ENCODE measurements around the gene CPZ.

The CPZ gene

DNA sequence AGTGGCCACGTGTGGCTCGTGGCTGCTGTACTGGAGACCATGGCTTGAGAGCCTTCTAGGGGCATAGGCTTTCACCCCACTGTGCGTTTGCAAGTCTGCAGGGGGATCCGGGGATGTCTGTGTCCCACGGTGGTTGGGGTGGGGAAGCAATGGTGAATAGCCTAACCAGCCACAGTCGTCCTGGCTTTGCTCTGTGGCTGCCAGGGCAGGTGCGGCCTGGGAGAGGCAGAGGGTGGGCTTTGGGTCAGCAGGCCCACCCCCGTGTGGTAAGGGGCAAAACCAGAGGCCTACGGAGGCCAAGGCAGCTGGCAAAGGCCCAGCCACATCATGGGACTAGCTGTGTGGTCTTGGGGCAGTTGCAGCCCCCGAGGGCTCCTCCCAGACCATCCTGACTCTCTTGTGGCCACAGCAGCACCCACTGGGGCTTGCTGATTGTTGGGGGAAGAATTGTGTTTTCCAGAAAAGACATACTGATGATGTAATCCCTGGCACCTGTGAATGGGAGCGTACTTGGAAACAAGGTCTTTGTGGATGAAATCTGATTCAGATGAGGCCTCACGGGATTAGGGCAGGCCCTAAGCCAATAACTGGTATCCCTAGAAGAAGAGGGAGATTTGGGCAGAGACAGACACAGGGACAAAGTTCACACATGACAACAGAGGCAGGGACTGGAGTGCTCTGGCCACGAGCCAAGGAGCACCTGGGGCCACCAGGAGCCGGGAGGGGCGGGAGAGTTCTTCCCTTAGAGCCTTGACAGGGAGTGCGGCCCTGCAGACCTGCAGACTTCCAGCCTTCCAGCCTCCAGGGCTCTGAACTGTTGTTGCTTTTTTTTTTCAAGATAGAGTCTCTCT, 2.9 kb downstream of the CPZ start:
- peak; percentile 2 for DNase-seq (ENCODE audit: low spot score)

DNA sequence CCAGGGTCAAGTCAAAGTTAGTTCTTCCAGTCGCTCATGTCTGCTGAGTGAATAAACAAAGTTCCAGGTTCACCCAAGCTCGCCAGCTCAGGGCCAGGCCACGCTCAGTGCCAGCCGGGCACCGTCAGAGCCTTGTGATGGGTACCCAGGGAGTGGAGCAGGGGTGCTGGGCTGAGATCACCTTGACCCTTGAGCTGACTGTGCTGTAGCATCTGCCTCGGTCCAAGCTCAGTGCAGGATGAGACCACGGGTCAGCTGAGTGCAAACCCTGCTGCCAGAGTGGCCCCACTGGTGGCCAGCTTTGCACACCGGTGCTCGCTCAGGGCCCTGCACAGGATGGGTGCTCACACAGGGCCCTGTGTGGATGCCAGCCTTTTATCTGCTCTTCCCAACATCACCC, 4.3 kb downstream of the CPZ start:
- no peak for DNase-seq (ENCODE audit: low spot score)

DNA sequence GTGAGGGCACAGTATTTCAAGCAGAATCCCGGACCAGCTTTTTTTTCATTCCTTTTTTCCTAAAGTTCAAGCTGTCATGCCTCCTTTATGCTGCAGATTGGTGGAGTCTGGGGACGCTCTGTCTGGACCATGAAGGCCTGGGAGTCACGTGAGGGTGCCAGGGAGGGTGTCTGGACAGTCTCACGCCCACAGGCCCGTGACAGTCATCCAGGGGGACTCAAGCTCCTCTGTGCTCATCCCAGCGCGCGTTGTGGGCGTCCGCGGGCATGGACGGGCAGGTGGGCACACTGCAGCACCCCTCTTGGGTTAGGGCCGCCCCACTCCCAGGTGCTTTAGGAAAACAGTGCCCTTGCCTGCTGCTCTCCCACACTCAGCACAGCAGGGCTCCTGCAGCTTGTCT, 4.8 kb downstream of the CPZ start:
- no peak for DNase-seq (ENCODE audit: low spot score)

DNA sequence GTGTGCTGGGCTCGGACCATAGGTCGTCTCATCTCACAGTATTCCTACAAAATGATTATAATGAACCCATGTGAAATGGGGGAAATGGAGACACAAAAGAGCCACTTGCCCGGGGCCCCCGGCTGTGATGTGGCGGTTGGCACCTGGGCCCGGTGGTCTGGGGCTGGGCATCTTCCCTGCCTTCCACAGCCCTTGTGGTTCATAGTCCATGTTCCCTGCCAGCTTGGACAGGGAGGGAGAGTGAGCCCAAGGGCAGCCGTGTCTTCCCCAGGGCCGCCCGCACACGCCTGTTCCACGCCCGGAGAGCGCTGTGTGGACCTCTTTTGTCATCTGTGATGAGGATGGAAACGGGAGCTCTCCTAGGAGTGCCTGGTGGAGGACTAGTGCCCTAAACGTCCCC, 5.2 kb downstream of the CPZ start:
- no peak for DNase-seq (ENCODE audit: low spot score)

DNA sequence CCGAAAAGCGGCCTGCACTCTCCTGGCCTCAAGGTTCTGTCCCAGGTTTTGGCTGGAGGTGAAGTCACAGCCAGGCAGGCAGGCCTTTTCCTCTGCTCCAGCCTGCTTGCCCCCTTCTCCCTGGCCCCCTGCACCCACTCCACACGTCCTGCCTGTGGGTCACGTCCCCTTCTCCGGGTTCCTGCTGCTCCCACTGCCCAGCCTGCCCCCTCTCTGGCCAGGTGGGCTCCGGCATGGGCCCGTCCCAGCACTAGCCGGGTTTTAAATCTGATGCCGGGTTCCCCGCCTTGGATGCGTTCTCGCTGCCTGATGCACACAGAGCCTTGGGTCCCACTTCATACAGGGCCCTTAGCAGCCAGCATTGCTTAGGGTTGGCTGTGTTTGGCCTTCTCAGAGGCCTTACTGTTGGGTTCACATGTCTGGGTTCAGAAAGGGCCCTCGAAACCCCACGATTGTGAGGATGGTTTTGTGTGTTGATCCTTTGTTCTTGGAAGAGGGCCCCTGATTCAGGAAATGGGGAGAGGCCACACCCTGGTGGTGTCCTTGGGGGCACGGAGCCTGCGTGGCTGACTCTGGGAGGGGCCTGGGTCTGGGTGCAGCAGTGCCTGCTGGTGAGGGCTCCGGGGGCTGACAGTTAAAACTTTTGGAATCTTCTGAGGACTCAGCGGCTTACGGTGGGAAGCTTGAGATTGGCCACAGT, 6.0 kb downstream of the CPZ start:
- DNase-seq (ENCODE audit: low spot score), result no peak

DNA sequence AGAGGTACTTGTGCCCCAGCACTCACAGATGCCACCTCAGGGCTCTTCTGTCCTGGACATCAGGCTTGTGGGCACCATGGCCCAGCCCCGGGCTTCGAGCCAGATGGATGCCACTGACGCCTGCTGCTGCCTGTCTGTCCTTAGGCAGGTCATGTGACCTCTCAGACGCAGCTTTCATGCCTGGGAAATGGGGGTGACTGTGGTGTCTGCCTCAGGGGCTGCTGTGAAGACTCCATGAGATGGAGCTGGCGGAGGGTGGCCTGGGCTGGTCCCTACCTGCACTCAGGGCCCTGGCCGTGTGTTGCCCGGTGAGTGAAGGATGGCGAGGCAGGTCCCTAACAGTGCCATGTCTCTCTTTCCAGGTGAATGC, 6.5 kb downstream of the CPZ start:
- no peak for DNase-seq (ENCODE audit: low spot score)

DNA sequence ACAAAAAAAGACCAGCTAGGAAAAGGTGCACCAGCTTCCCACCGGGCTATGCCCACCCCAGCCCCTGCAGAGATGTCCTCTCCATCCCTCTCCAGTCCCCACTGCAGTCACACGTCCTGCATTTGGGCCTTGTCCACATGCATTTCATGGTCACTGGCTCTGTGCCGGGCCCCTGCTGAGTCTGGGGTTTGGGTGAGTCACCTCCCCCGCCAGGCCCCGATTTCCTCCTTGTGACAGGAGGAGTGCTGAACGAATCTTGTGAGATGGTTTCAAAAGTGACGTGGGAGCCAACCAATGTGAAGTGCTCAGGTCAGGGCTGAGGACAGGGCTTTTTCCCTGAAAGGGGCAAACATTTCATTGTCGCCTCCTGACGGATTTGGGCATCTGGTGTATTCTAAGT, 7.1 kb downstream of the CPZ start:
- peak; percentile 61 for DNase-seq (ENCODE audit: low spot score)

DNA sequence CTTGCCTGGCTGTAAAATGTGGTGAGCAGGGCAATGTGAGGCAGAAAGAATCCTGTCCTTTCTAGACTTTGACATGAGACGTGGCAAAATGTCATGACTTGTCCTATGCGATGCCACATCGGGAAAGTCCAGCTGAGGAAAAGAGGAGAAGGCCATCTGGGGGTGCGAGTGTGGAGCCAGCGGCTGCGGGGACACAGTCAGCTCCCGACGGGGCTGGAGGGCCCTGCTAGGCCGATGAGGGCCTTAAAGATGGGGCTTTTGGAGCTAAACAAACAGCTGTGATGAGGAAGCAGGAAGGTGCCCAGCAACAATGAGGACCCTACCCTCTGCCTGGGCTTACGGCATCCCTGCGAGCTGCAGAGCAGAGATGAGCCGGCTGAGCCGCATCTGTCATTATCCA, 7.7 kb downstream of the CPZ start:
- DNase-seq (ENCODE audit: low spot score), result no peak

DNA sequence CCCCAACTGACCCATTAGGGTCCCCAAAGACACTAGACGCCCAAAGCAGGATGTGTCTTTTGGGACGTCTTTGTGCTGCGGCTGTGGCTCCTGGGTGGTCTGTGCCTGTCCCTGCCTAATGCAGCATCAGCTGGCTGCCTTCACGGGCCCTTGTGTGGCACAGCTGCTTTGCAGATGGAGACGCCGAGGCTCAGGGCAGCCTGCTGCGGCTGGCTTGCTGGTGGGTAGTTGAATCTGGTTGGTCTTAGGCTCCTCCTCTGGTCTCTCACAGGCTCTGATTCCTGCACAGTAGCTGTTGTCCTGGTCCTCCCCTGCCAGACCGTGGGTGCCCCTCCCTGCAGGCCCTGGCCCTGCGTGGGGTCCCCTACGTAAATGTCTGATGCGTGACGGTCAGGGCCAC, 8.1 kb downstream of the CPZ start:
- no peak for DNase-seq (ENCODE audit: low spot score)

DNA sequence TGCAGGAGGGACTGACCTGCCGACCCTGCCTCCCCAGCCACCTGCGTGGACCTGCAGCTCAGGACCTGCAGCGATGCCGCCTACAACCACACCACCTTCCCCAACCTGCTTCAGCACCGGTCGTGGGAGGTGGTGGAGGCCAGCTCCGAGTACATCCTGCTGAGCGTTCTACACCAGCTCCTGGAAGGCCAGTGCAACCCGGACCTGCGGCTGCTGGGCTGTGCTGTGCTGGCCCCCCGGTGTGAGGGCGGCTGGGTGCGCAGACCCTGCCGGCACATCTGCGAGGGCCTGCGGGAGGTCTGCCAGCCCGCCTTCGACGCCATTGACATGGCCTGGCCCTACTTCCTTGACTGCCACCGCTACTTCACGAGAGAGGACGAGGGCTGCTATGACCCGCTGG, 8.5 kb downstream of the CPZ start:
- no peak for DNase-seq (ENCODE audit: low spot score)

DNA sequence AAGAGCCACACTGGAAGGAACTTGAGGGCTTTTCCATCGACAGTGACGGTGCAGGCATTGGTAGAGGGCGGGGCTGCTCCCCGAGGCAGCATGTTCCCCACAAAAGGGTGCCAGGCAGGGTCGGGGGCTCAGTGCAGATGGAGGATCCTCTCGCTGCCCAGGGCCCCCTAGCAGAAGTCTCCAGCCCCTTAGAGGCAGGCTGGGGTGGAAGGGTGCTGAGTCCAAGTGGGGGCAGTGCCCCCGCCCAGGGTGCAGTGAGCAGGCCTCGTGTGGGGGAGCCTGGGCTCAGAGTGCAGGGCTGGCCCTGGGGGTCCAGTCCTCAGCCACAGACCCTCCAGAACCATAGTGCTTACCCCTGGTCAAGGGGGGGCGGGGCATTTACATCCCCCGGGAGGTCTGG, 9.0 kb downstream of the CPZ start:
- no peak for DNase-seq (ENCODE audit: low spot score)

DNA sequence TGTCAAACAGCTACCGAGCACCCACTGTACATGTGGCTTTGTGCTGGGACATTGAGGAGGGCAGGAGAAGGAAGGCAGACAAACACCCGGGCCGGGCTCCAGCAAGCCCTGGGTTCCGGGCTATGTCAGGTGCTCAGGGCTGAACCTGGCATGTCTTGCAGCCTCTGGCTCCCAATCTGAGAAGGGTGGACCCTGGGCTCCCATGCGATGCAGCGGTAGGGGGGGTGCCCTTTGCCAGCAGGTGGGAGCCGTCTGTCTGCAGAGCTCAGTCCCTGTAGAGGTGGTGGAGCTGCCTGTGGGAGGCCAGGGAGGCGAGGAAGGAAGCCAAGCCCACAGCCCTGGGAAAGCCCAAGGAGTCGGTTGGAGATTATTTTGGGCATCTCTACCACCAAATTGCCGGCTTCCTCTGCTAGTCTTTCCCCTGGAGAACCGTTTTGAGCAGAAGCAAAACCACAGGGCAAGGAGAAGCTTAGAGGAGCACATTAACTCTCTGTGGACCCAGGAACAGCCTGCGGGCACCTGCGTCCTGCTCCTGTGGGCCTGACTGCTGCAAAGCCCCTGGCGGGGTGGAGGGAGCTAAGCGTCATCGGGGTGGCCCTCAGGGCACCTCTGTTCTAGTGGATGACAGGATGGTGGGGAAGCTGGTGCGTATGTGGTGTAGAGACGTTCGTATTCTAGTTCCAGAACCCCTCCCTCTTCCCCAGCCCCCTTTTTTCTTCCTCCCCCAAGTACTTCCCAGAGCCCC, 10.3 kb downstream of the CPZ start:
- no peak for DNase-seq (ENCODE audit: low spot score)

DNA sequence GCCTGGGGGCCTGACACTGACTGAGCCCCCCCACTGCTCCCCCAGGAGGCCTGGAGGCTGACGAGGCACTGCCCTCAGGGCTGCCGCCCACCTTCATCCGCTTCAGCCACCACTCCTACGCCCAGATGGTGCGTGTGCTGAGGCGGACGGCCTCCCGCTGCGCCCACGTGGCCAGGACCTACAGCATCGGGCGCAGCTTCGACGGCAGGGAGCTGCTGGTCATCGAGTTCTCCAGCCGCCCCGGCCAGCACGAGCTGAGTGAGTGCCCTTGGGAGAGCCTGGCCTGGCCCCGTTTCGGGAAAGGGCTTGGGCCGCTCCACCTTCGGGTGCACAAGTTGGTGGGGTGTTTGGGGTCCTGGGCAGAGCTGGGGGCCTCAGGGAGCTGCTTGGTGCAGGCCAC, 11.4 kb downstream of the CPZ start:
- DNase-seq (ENCODE audit: low spot score), result no peak

DNA sequence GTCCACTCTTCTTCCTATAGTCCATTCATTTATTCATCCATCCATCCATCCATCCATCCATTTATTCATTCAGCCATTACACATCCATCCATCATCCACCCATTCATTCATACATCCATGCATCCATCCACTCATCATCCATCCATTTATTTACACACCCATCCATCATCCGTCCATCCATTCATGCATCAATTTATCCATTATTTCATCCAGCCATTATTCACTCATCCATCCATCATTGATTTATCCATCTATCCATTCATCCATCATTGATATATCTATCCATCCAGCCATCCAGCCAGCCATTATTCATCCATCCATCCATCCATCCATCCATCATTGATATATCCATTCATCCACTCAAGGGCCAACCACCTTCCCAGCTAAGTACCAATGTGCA, 12.7 kb downstream of the CPZ start:
- DNase-seq (ENCODE audit: low spot score), result no peak

DNA sequence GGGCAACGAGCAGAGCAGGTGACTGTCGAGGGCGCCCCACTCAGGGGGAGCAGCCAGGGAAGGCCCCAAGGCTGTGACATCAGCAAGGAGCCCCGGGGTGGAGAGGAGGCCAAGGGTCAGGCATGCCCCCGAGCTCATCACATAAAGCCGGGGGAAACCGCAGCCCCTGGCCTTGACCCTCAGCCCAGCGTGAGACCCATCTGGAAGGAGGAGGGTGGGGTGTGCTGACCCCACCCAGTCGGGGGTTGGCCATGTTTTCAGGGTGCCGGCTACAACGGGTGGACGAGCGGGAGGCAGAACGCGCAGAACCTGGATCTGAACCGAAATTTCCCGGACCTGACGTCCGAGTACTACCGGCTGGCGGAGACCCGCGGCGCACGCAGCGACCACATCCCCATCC, 13.9 kb downstream of the CPZ start:
- DNase-seq (ENCODE audit: low spot score), result no peak

DNA sequence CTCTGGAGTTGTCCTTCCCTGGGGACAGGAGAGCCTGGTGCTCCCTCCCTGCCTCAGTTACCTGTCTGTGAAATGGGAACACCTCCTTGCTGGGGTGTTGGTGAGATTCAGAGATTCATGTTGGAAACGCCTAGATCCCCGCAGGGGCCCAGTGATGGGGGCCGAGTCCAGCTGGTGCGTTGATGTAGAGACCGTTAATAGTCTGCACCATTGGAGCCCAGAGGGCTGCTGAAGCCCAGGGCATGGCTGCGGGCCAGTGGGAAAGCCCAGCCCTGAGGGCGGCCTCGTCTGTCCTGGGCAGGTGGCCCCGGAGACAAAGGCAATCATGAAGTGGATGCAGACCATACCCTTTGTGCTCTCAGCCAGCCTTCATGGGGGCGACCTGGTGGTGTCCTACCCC, 14.4 kb downstream of the CPZ start:
- no peak for DNase-seq (ENCODE audit: low spot score)

DNA sequence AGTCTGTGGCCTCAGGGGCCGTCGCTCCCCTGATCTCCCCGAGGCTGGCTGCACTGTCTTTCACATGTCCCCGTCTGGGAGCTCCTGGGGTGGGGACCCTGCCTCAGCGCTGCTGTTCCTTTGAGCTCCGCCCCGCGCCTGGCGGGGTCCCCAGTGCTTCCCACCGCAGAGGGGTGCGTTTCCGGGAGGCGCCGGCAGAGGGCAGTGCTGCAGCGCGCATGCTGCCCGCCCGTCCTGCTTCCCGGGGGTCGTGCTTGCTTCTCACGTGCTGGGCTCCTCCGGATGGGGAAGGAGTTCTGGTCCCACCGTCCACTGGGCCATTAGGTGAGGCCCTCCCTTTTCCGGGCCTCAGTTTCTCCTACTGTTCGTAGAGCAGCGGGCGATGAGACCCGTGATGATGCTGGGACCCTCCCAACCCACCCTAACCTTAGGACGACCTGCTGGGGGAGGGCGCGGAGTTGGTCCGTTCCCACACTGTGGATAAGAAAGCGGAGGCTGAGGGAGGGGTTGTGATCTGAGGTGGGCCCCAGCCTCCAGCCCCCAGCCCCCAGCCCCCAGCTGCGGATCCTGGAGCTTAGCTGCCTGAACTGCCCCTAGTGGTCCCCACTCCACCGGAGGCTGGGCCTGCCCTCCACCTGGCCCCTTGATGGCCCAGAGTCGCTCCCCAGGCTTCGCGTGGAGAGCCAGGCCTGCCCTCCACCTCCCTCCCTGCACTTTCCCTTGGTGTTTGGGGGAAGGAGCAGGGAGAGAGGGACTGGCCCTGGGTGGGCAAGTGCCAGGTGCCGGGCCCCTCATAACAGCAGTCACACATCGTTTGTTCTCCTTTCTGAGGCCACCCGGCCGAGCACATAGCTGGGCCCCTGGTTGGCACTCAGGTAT, 15.3 kb downstream of the CPZ start:
- DNase-seq (ENCODE audit: low spot score), result no peak

DNA sequence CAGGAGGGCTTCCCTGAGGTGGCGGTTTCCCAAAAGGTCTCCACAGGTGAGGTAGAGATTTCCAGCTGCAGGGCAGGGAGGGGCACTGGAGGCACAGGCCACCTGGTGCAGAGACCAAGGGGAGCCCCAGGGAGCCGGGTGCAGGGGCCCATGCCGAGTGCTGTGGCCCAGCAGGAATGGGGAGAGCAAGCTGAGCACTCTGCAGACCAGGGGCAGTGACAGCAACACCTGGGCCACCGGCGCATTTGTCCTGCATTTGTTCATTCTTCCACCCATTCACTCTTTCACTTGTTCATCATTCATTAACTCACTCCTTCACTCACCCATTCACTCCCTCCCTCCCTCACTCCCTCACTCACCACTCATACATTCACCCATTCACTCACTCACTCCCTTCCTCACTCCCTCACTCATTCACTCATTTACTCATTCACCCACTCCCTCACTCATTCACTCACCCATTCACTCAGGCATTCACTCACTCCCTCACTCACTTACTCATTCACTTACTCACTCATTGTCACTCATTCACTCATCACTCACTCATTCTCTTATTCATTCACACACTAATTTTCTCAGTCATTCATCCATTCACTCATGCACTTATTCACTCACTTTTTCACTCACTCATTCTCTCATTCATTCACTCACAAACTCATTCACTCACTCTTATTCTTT, 16.3 kb downstream of the CPZ start:
- no peak for DNase-seq (ENCODE audit: low spot score)

DNA sequence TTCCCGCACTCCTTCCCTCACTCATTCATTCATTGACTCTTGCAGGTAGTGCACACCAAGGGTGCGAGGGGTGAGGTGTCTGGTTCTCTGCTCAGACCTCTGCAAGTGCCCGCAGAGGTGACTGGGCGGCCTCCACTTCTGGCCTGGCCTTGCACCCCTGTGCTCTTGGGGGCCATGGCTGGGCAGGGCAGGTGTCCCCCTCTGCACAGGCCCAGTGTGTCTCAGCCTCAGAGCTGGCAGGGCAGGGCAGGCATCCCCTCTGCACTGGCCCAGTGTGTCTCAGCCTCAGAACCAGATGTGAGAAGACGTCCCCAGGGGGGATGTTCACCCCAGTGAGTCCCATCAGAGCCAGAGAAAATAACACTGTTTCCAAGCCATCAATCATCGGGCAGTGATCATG, 16.8 kb downstream of the CPZ start:
- DNase-seq (ENCODE audit: low spot score), result no peak

DNA sequence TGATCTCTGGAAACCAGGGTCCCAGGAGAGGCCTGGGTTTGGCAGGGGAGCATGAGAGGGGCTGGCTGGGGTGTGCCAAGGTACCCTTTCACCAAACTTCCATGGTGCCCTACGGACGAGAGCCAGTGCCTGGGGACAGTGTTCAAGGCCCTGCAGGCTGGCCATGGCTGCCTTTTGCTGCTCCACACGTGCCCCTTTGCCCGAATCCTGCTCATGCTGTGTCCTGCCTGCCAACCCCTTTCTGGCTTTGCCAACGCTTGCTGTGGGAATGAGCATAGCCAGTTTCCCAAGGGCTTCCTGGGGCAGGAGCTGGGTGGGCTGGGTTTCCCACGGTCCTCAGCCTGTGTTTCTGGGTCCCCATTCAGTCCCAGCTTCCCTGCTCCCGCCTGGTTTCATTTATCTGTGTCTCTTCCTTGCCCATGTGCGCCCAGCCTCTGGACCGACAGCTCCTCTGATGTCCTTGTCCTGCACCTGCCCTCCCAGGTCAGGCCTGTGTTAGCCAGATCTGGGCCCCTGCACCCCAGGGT, 17.3 kb downstream of the CPZ start:
- DNase-seq (ENCODE audit: low spot score), result no peak

DNA sequence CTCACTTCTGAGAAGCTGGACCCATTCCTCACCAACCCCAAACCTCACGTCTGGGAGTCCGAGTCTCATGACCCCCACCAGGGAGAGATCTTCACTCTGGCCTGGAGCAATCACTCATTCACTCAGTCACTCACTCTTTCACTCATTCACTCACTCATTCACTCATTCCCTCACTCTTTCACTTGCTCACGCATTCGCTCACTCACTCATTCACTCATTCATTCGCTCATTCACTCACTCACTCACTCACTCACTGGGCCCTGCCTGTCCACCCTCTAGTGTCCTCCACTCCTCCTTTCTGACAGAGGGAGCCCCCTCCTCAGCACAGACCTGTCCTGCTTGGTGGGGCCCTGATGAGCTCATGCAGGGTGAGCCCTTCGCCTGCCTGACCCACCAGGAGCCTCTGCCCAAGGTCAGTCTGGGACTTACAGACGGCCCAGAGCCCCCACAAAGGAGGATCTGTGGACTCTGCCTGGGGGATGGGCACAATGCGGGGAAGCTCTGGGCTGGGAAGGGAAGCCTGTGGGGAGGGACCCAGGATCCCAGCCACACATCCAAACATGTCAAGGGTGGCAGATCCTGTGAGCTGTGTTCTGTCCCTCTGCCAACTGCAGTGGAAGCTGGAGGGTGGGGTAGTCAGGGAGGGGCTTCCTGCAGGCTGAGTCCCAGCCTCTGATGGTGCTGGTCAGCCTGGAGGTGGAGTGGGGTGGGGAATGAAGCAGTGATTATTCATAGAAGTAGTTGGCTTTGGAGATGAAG, 18.5 kb downstream of the CPZ start:
- no peak for DNase-seq (ENCODE audit: low spot score)

All from LoVo (cell line).